HG02763 (cell line): Measurements from ENCODE around the gene JAG2.
"Not testable (repeated sequence)": the region's sequence is repeated elsewhere in the genome, so short reads cannot be mapped to it uniquely, and the experiment has no call there.

Experiments
- ATAC-seq: cut with Tn5 transposase; IDR thresholded peaks from one replicate; pipeline ENCODE4 v1.9.1; 2021; ENCODE audit warnings: mild to moderate bottlenecking, moderate library complexity; ENCODE audit not compliant: unreplicated experiment

Gene JAG2

GRCh38 chr14:105123064-105123665 lies 45.4 kb downstream of the JAG2 start:
- ATAC-seq: no peak

- ATAC-seq: no peak
These were observed 48.5 kb downstream of the JAG2 start for GRCh38 chr14:105120056-105120455.

GRCh38 chr14:105119408-105120025 lies 49.1 kb downstream of the JAG2 start:
- no peak for ATAC-seq

GRCh38 chr14:105118646-105119407 lies 49.7 kb downstream of the JAG2 start:
- ATAC-seq: no peak

- ATAC-seq: no peak
These were observed 50.7 kb downstream of the JAG2 start for GRCh38 chr14:105117710-105118385.

GRCh38 chr14:105117257-105117646 lies 51.3 kb downstream of the JAG2 start:
- no peak for ATAC-seq

GRCh38 chr14:105116451-105117256 lies 51.9 kb downstream of the JAG2 start:
- ATAC-seq: no peak

- not testable (repeated sequence) for ATAC-seq
These were observed 59.3 kb downstream of the JAG2 start for GRCh38 chr14:105109243-105109642.

GRCh38 chr14:105108516-105108864 lies 60.1 kb downstream of the JAG2 start:
- ATAC-seq: no peak

- ATAC-seq: no peak
These were observed 60.6 kb downstream of the JAG2 start for GRCh38 chr14:105107781-105108515.

- no peak for ATAC-seq
These were observed 61.2 kb downstream of the JAG2 start for GRCh38 chr14:105107351-105107750.

GRCh38 chr14:105105158-105105557 lies 63.4 kb downstream of the JAG2 start:
- ATAC-seq: no peak

- no peak for ATAC-seq
These were observed 65.7 kb downstream of the JAG2 start for GRCh38 chr14:105102893-105103292.

- ATAC-seq: no peak
These were observed 66.2 kb downstream of the JAG2 start for GRCh38 chr14:105102361-105102870.

- no peak for ATAC-seq
These were observed 67.7 kb downstream of the JAG2 start for GRCh38 chr14:105100910-105101309.

GRCh38 chr14:105099778-105100177 lies 68.8 kb downstream of the JAG2 start:
- no peak for ATAC-seq

GRCh38 chr14:105098316-105098715 lies 70.3 kb downstream of the JAG2 start:
- no peak for ATAC-seq

- no peak for ATAC-seq
These were observed 70.8 kb downstream of the JAG2 start for GRCh38 chr14:105097794-105098127.

- ATAC-seq: no peak
These were observed 72.2 kb downstream of the JAG2 start for GRCh38 chr14:105096206-105096875.
